Skeletal muscle tissue (tissue), 4 donors: ENCODE results near the gene CPLX1. TPM values are rescaled to one million over a fixed set of nuclear protein-coding genes. Genes with fewer than 3 reads are reported as not detected.
A peak's percentile ranks its signal among the peaks of the same experiment; 100 is the strongest.

Experiments
- H3K27ac ChIP-seq: one replicate; pipeline ENCODE4 v1.7.0; 2013; ENCODE audit warnings: mild to moderate bottlenecking, low read depth, low read length, inconsistent platforms
- H3K27me3 ChIP-seq, 3 donors: one replicate each; pipeline ENCODE4 v1.7.0; 2013; ENCODE audit warnings: low read length in 3 of 3; ENCODE audit not compliant: control insufficient read depth in 3 of 3, insufficient read depth in 3 of 3
- H3K36me3 ChIP-seq, 3 donors: one replicate each; pipeline ENCODE4 v1.7.0; 2013; ENCODE audit warnings: low read length in 3 of 3; ENCODE audit not compliant: control insufficient read depth in 3 of 3, insufficient read depth in 3 of 3
- H3K4me1 ChIP-seq, 3 donors: one replicate each; pipeline ENCODE4 v1.7.0; 2013; ENCODE audit warnings: low read length in 3 of 3, mild to moderate bottlenecking in 3 of 3; ENCODE audit not compliant: control insufficient read depth in 3 of 3, insufficient read depth in 3 of 3
- H3K4me3 ChIP-seq, 3 donors: one replicate each; pipeline ENCODE4 v1.7.0; 2013; ENCODE audit warnings: low read length in 3 of 3
- H3K9ac ChIP-seq, 3 donors: one replicate each; pipeline ENCODE4 v1.7.0; 2013; ENCODE audit warnings: low read length in 3 of 3, mild to moderate bottlenecking in 3 of 3, moderate library complexity in 2 of 3, low read depth in 1 of 3
- H3K9me3 ChIP-seq, 3 donors: one replicate each; pipeline ENCODE4 v1.7.0; 2013; ENCODE audit warnings: low read length in 3 of 3; ENCODE audit not compliant: control insufficient read depth in 3 of 3
- total RNA-seq: library from RNA; depleted of rRNA; stranded (reverse); fragments of >200 nt; gene quantifications from one replicate; pipeline ENCODE4 v1.2.3, GENCODE V29; 2014
- donor health status: Osteomylitis.

CPLX1 gene
- total RNA-seq, 1 donor from 2014 or later = not detected

- no peak overlapping the region for H3K27ac ChIP-seq
- H3K4me1 ChIP-seq = peaks cover 4 to 5% (median 5%) of the 10 kb centered on the region in 3 donors
- H3K9me3 ChIP-seq = no peaks in the 10 kb centered on the region
- peaks cover 61 to 70% (median 64%) of the 10 kb centered on the region in 3 donors for H3K27me3 ChIP-seq
- H3K4me3 ChIP-seq = no peak overlapping the region
- no peak overlapping the region for H3K9ac ChIP-seq
- no peaks in the 10 kb centered on the region for H3K36me3 ChIP-seq
Observed at GRCh38 chr4:788636-789297, 37.2 kb downstream of the CPLX1 start.

- peaks cover 4 to 7% (median 5%) of the 10 kb centered on the region in 3 donors for H3K4me1 ChIP-seq
- H3K27me3 ChIP-seq = peaks cover 54 to 64% (median 57%) of the 10 kb centered on the region in 3 donors
- H3K4me3 ChIP-seq = no peak overlapping the region
- H3K9ac ChIP-seq = no peak overlapping the region
- H3K9me3 ChIP-seq = no peaks in the 10 kb centered on the region
- H3K36me3 ChIP-seq = no peaks in the 10 kb centered on the region
- peak overlapping the region; percentile 54 for H3K27ac ChIP-seq
Observed at GRCh38 chr4:788006-788635, 37.8 kb downstream of the CPLX1 start.

GRCh38 chr4:787561-787981, 38.4 kb downstream of the CPLX1 start:
- no peak overlapping the region for H3K4me3 ChIP-seq
- no peaks in the 10 kb centered on the region for H3K9me3 ChIP-seq
- H3K9ac ChIP-seq = no peak overlapping the region
- peak overlapping the region; percentile 54 for H3K27ac ChIP-seq
- no peaks in the 10 kb centered on the region for H3K36me3 ChIP-seq
- peaks cover 49 to 58% (median 52%) of the 10 kb centered on the region in 3 donors for H3K27me3 ChIP-seq
- H3K4me1 ChIP-seq = peaks cover 4 to 13% (median 6%) of the 10 kb centered on the region in 3 donors

GRCh38 chr4:786861-787300, 39.0 kb downstream of the CPLX1 start:
- H3K36me3 ChIP-seq = no peaks in the 10 kb centered on the region
- H3K27ac ChIP-seq = peak overlapping the region; percentile 72
- peaks cover 9 to 19% (median 11%) of the 10 kb centered on the region in 3 donors for H3K4me1 ChIP-seq
- H3K9me3 ChIP-seq = no peaks in the 10 kb centered on the region
- peak overlapping the region in 1 of 3 donors; percentile 30 for H3K4me3 ChIP-seq
- H3K9ac ChIP-seq = peak overlapping the region in 1 of 3 donors; percentile 23
- H3K27me3 ChIP-seq = peaks cover 42 to 52% (median 45%) of the 10 kb centered on the region in 3 donors

- H3K4me1 ChIP-seq = peaks cover 9 to 19% (median 11%) of the 10 kb centered on the region in 3 donors
Observed at GRCh38 chr4:786074-786741, 39.7 kb downstream of the CPLX1 start.

GRCh38 chr4:785332-786073, 40.4 kb downstream of the CPLX1 start:
- no peaks in the 10 kb centered on the region for H3K9me3 ChIP-seq
- peak overlapping the region; percentile 72 for H3K27ac ChIP-seq
- H3K4me1 ChIP-seq = peaks cover 14 to 24% (median 16%) of the 10 kb centered on the region in 3 donors
- H3K9ac ChIP-seq = no peak overlapping the region
- H3K4me3 ChIP-seq = no peak overlapping the region
- peaks cover 33 to 43% (median 36%) of the 10 kb centered on the region in 3 donors for H3K27me3 ChIP-seq
- H3K36me3 ChIP-seq = peaks cover 0 to 2% (median 0%) of the 10 kb centered on the region in 3 donors

More at GRCh38 chr4:786074-786741, 39.7 kb downstream of the CPLX1 start:
- H3K4me3 ChIP-seq = no peak overlapping the region
- H3K27me3 ChIP-seq = peaks cover 36 to 45% (median 38%) of the 10 kb centered on the region in 3 donors
- peak overlapping the region in 1 of 3 donors; percentile 33 for H3K9ac ChIP-seq
- H3K36me3 ChIP-seq = peaks cover 0 to 2% (median 0%) of the 10 kb centered on the region in 3 donors
- no peaks in the 10 kb centered on the region for H3K9me3 ChIP-seq
- H3K27ac ChIP-seq = peak overlapping the region; percentile 72

- H3K9ac ChIP-seq = no peak overlapping the region
- no peak overlapping the region for H3K4me3 ChIP-seq
- no peak overlapping the region for H3K27ac ChIP-seq
- no peaks in the 10 kb centered on the region for H3K9me3 ChIP-seq
- H3K4me1 ChIP-seq = peaks cover 22 to 32% (median 24%) of the 10 kb centered on the region in 3 donors
- peaks cover 27 to 38% (median 31%) of the 10 kb centered on the region in 3 donors for H3K27me3 ChIP-seq
- peaks cover 2 to 3% (median 2%) of the 10 kb centered on the region in 3 donors for H3K36me3 ChIP-seq
Observed at GRCh38 chr4:784401-785331, 41.3 kb downstream of the CPLX1 start.

GRCh38 chr4:781493-782216, 44.3 kb downstream of the CPLX1 start:
- H3K27me3 ChIP-seq = peaks cover 8 to 14% (median 14%) of the 10 kb centered on the region in 3 donors
- peak overlapping the region; percentile 92 to 98 (median 92) for H3K9ac ChIP-seq
- peak overlapping the region; percentile 85 to 96 (median 91) for H3K4me3 ChIP-seq
- no peaks in the 10 kb centered on the region for H3K9me3 ChIP-seq
- H3K27ac ChIP-seq = peak overlapping the region; percentile 93
- H3K36me3 ChIP-seq = peaks cover 6 to 24% (median 17%) of the 10 kb centered on the region in 3 donors
- H3K4me1 ChIP-seq = peaks cover 25 to 30% (median 26%) of the 10 kb centered on the region in 3 donors
